GM19035 (cell line): ENCODE results near the gene ITSN1.

ENCODE experiments used
- ATAC-seq: cut with Tn5 transposase; IDR thresholded peaks from one replicate; pipeline ENCODE4 v1.9.1; 2021; ENCODE audit not compliant: unreplicated experiment

Gene ITSN1

DNA sequence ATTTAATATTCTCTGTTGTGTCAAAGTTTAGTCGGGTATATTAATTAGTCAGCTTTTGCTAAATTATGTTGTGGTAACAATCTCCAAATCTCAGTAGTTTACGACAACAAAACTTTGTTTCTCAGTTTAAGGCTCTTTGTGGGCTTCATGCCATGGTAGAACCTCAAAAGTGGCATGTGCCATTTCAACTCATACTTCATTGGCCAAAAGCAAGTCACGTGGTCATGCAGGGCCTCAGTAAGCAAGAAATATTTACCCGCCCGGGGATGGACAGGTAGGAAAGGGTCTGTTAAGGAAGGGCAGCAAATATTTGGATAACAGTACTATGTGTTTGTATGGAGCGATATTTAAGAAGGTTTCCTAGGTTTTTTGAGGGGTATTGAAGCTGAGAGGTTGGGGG, 38.6 kb downstream of the ITSN1 start:
- no peak for ATAC-seq

DNA sequence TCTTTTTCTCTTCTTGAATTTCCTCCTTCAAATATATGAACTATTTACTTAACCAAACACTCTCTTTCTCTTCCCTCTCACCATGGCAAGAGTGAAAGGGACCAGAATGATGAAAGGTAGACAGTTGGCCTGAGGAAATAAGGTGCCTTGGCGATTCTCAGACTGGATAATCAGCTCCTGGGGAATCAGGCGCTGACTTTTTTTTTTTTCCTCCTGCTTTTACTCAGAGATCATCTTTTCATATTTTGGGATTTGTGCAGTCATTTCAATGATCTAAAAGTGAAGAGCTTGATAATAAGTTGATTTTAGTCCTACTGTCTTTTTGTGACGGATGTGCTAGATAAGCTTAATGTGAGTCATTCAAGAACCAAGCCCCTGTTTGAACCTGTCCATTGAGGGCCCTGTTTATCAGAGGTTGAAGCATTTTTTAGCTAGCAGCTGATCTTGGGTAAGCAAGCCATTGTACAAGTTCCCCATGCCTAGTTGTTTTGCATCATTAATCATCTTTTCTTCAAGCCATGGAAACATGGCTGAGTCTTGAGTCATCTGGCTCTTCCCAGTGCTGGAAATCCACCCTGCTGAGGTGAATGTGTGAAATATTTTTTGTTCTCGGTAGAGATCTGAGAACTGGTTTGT, 40.8 kb downstream of the ITSN1 start:
- ATAC-seq, result no peak

- ATAC-seq, result no peak
These were observed 41.8 kb downstream of the ITSN1 start for GRCh38 chr21:33684068-33684467.

GRCh38 chr21:33684923-33685560, 42.7 kb downstream of the ITSN1 start:
- ATAC-seq, result no peak

DNA sequence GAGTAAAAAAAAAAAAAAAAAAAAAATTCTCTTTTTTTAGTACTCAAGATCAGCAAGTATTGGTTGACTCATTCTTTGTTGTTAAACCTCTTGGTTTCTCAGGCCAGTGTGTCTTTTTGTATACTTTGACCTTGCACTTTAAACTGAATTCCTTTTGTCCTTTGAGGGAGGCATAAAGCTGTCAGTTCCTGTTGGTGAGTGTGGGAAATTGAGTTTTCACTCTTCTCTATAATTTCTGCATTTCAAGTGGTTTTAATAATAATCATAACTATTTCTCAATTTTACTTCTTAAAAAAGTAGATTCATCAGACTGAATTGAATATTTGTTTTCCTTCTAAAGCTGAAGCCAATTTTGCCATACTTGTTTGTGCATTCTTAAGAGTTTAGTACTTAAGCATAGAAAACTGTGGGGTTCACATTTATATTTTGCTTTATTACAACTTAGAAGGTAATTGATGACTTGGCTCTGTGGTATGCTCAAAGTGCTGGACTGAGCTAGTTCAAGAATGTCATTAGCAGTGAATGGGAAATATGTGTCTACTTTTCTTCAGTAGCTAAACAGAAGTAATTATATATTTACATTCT, 43.4 kb downstream of the ITSN1 start:
- ATAC-seq, result no peak

- no peak for ATAC-seq
These were observed 44.1 kb downstream of the ITSN1 start for GRCh38 chr21:33686386-33686785.

- no peak for ATAC-seq
These were observed 45.3 kb downstream of the ITSN1 start for GRCh38 chr21:33687634-33688033.

DNA sequence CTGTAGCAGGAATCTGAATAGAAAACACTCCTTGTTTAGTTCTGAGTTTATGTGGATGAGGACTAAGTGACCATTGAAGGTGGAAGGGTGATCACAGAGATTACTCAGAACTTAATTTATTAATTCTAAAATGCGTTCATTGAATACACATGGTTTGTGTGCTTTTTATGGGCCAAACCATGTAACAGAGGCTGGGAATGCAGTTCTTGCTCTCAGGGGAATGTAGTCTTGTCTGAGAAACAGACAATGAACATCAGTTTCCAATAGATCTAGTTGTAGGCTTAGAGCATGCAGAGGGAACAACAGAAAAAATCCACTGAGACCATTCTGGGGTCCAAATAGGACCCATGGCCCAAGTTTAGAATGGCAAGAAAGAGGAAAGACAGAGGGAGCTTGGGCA, 46.1 kb downstream of the ITSN1 start:
- ATAC-seq, result no peak

GRCh38 chr21:33690874-33691273, 48.6 kb downstream of the ITSN1 start:
- no peak for ATAC-seq

DNA sequence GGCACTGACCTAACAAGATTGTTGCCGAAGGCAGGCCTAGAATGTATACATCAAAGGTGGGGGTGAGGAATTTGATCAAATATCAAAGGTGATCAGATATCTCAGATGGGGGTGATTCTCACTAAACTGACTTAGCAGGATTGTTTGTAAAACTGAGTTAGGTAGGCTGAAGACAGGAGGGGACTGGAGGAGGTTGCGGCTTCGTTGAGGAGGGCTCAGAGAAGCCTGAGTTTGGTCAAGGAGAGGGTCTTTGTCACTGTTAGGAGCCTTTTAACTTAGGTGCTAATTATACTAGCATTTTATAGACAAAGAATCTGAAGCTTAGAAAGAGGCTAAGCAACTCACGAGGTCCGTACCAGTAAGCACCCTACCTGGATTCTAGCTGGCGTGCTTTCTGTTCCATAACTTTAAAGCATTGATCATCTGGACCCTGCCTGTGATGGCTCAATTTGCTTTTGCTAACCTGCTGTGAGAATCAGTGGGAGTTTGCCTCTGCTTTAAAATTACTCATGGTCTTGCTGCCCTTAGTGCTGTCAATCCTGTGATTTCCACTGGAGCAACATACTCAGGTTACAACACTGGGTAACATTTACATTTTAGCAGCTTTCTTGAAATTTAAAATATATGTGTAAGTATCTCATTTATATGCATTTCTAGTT, 49.8 kb downstream of the ITSN1 start:
- ATAC-seq, result no peak

- no peak for ATAC-seq
These were observed 53.5 kb downstream of the ITSN1 start for GRCh38 chr21:33695813-33696212.

- no peak for ATAC-seq
These were observed 54.2 kb downstream of the ITSN1 start for GRCh38 chr21:33696465-33696864.

DNA sequence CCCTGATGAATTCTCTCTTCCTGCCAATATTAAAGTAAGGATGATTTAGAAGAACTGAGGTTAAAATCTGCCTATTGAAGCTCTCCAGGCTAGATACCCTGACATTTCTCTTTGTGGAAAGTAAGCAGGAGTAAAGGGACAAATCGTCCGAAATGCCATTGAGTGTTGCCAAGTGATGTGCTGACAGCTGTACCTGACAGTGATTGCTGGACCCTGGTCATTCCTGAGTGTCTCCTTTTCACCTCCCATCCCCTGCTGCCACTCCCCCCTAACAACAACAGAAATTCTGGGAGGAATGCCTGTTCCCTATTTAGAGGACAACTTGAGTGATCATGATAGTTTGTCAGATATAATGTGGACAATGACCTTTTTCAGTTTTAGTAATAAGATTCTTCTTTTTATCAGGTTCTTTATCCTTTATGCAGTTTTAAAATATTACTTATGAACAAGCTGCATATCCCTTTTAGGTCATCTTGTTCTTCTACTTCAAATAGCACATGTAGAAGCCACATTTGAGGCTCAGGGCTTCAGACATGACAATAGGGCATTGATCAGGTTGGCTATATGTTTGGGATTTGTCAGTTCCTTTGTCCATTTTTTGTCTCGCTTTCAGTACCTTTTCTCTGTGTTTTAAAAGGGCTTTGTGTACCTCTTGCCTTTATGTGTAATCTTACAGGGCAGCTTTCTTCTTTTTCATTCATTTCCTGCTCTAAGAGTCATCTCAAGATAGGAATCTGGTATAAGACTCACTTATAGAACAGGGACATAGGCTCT, 56.0 kb downstream of the ITSN1 start:
- ATAC-seq, result no peak

DNA sequence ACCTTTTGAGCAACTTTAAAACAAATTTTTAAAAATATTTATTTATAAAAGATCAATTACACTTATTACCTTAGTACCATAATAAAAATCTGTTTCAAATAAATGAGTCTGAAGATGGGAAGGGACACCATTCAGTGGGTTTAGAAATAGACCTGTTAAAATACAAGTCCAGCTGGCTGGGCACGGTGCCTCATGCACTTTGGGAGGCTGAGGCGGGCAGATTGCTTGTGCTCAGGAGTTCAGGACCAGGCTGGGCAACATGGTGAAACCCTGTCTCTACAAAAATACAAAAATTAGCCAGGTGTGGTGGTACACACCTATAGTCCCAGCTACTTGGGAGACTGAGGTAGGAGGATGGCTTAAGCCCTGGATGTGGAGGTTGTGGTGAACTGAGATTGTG, 57.0 kb downstream of the ITSN1 start:
- ATAC-seq, result no peak

DNA sequence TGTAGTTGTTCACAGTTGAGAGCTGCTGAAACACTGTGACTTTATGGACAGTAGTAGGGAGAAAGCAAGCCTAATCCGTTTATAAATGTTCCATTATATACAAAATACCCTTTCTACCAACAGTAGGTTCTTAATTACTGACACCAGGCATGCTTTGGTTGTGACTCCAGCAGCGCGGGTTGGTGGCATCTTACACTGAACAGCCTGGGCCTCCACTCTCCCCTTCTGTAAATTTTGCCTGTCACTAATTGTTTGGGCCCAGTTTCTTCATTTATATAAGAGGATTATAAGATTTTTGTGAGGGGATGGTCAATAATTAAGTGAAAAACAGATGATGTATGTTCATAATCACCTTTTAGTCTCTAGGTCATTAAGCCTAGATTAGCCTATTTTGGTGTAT, 58.2 kb downstream of the ITSN1 start:
- ATAC-seq, result no peak

GRCh38 chr21:33703750-33704606, 61.7 kb downstream of the ITSN1 start:
- no peak for ATAC-seq

DNA sequence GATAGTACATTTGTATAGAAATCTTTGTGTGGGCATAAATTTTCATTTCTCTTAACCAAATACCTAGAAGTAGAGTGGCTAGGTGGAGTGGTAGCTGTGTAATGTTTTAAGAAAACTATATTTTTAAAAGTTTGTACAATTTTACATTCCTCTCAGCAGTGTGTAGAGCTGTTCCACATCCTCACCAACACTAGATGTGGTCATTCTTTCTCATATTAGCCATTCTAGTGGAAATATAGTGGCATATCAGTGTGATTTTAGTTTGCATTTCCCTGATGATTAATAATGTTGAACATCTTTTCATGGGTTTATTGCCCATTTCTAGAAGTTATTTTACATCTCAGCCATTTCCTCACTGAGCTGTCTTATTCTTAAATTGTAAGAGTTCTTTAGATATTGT, 65.5 kb downstream of the ITSN1 start:
- ATAC-seq, result no peak

GRCh38 chr21:33708874-33709273, 66.6 kb downstream of the ITSN1 start:
- no peak for ATAC-seq

GRCh38 chr21:33712022-33712803, 69.9 kb downstream of the ITSN1 start:
- no peak for ATAC-seq

DNA sequence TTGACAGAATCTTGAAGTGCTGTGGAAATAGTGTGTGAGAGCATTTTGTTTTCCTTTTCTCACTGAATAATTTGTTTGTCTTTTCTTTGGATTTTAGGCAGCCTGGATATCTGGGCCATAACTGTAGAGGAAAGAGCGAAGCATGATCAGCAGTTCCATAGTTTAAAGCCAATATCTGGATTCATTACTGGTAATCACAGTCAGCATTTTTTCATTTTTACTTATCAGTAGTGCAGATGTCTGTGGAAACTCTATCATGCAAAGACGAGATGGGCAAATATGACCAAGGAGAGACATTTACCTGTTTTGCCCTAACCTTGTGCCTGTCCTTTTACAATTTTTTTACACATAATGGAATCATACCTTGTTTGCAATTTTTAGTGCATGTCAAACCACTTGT, 78.8 kb downstream of the ITSN1 start:
- no peak for ATAC-seq
